Coronary artery (tissue), 2 donors: Measurements from ENCODE around the gene PLEKHN1.

ENCODE experiments used
- DNase-seq: peaks from one replicate; pipeline ENCODE4 v3.0.0-alpha.2; 2017; ENCODE audit warnings: low spot score
- H3K27ac ChIP-seq, 2 donors: fragments of 200-600 bp; sonication (generic); one replicate each; pipeline ENCODE4 v1.5.1; 2016 to 2019
- H3K4me3 ChIP-seq: fragments of 200-600 bp; sonication (generic); 2 replicates; pipeline ENCODE4 v1.5.1; 2016; ENCODE audit warnings: mild to moderate bottlenecking, moderate library complexity
- TF ChIP-seq, protein P1 (sequence below): fragments of 200-600 bp; sonication (generic); IDR thresholded peaks from one replicate; pipeline ENCODE4 v1.5.1; 2019; ENCODE audit warnings: antibody characterized with exemption

The PLEKHN1 gene

GRCh38 chr1:1000357-1001056 lies 34.2 kb downstream of the PLEKHN1 start:
- peak; percentile 92 for DNase-seq

DNA sequence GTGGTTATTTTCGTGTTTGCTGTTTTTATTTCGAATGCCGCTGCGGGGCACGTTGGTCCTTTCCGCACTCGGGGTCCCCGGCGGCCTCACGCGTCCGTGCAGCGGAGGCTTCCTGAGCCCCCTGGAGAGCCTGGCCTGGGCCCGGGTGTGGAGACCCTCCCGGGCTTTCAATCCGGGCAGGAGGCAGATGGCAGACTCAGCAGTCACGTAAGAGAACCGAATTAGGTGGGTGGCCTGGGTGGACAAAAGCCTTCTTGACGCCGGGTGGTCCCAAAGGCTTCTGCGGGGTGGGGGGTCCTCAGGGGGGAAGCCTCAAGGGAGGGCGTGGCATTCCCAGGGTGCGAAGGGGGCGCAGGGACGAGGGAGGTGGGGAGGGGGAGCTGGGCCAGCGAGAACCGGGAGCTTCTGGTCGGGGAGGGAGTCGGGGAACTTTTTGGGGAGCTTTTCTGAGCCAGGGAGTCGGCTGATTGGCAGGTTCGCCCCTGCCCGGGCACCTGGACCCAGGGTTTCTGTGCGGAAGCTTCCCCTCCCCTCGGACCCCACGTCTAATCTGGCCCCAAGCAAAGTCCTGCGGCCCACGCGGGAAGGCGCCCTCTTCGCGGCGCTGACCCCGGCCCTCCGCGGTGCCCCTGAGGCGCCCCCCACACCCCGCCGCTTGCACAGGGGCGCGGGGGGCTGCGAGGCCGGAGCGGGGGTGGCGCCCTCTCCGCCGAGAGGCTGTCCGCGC lies 34.9 kb downstream of the PLEKHN1 start:
- DNase-seq = no peak
- TF ChIP-seq, protein P1, sequence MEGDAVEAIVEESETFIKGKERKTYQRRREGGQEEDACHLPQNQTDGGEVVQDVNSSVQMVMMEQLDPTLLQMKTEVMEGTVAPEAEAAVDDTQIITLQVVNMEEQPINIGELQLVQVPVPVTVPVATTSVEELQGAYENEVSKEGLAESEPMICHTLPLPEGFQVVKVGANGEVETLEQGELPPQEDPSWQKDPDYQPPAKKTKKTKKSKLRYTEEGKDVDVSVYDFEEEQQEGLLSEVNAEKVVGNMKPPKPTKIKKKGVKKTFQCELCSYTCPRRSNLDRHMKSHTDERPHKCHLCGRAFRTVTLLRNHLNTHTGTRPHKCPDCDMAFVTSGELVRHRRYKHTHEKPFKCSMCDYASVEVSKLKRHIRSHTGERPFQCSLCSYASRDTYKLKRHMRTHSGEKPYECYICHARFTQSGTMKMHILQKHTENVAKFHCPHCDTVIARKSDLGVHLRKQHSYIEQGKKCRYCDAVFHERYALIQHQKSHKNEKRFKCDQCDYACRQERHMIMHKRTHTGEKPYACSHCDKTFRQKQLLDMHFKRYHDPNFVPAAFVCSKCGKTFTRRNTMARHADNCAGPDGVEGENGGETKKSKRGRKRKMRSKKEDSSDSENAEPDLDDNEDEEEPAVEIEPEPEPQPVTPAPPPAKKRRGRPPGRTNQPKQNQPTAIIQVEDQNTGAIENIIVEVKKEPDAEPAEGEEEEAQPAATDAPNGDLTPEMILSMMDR = no peak
- peak overlapping the region; percentile 96 to 100 for H3K27ac ChIP-seq
- peak overlapping the region; percentile 89 for H3K4me3 ChIP-seq

More at GRCh38 chr1:1000357-1001056, 34.2 kb downstream of the PLEKHN1 start:
- TF ChIP-seq, protein P1 = no peak
- Histone ChIP-seq H3K4me3 (peak overlapping the region; percentile 89), H3K27ac (peak overlapping the region; percentile 96 to 100)

- TF ChIP-seq, protein P1 = no peak
- DNase-seq = no peak
- Histone ChIP-seq H3K27ac (no peak overlapping the region), H3K4me3 (no peak overlapping the region)
Observed at GRCh38 chr1:1003618-1004419, 37.5 kb downstream of the PLEKHN1 start.

GRCh38 chr1:1004420-1004779 lies 38.1 kb downstream of the PLEKHN1 start:
- DNase-seq = no peak
- H3K4me3 ChIP-seq = no peak overlapping the region
- TF ChIP-seq, protein P1 = no peak
- H3K27ac ChIP-seq = no peak overlapping the region

GRCh38 chr1:1004780-1005697 lies 38.8 kb downstream of the PLEKHN1 start:
- Histone ChIP-seq H3K4me3 (no peak overlapping the region), H3K27ac (no peak overlapping the region)
- TF ChIP-seq, protein P1 = no peak
- DNase-seq = peak; percentile 74

DNA sequence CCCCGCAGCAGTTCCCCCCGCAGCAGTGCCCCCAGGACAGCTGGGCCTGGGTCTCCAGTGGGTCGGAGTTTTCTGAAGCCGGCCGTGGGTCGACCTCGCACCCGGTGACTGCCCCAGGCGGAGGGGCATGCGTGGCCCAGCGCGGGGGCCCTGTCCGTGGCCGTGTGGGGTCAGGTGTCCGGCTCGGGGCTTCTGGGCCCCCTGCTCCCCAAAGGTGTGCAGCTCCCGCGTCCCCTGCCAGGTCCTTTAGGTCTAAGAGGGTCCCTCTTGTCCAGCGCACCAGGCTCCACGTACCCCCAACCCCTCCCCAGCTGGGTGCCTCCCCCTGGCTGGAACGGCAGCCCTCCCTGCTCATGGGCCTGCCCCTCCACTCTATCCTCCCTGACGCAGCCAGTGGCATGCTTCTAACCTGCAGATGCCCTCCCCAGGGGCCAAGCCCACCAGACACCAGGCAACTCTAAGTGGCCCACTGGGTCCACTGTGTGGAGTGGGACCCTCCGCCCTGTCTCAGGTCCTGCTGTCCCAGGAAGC lies 39.6 kb downstream of the PLEKHN1 start:
- peak; percentile 71 for DNase-seq
- TF ChIP-seq, protein P1 = no peak
- Histone ChIP-seq H3K4me3 (no peak overlapping the region), H3K27ac (no peak overlapping the region)
